Upper lobe of left lung (tissue), 4 donors: ENCODE data around the gene TLX3.

ENCODE experiments used
- CTCF ChIP-seq, 6 experiments: fragments of 450-650 bp in 4 of 6; fragments of 200-600 bp in 2 of 6; sonication (generic) in 2 of 6; IDR thresholded peaks; one replicate each; pipeline ENCODE4 v1.5.1; 2016 to 2019; ENCODE audit warnings: antibody characterized with exemption in 6 of 6
- EP300 ChIP-seq, 4 donors: sonication (generic); formaldehyde crosslinking; IDR thresholded peaks; one replicate each; pipeline ENCODE4 v1.5.1; 2017; ENCODE audit warnings: antibody characterized with exemption in 4 of 4, control low read depth in 2 of 4
- POLR2A ChIP-seq, 4 donors: fragments of 450-650 bp; IDR thresholded peaks; one replicate each; pipeline ENCODE4 v1.5.1; 2016 to 2017; ENCODE audit warnings: antibody characterized with exemption in 4 of 4, mild to moderate bottlenecking in 2 of 4
- POLR2AphosphoS5 ChIP-seq, 2 donors: sonication (generic); formaldehyde crosslinking; IDR thresholded peaks; one replicate each; pipeline ENCODE4 v1.5.1; 2017; ENCODE audit warnings: antibody characterized with exemption in 2 of 2

GRCh38 chr5:171299228-171299627 lies 9.8 kb upstream of the TLX3 start:
- TF ChIP-seq POLR2A (IDR thresholded peaks at IDR 0.05) = no peak
- TF ChIP-seq CTCF (IDR thresholded peaks at IDR 0.05) = no peak
- no peak for TF ChIP-seq POLR2AphosphoS5 (IDR thresholded peaks at IDR 0.05)
- no peak for TF ChIP-seq EP300 (IDR thresholded peaks at IDR 0.05)
